Peyer's patch (tissue), 4 donors: ENCODE results near the gene SERPINB1.

Experiments
- POLR2A ChIP-seq, 2 donors: fragments of 450-650 bp; IDR thresholded peaks; one replicate each; pipeline ENCODE4 v1.5.1; 2017; ENCODE audit warnings: antibody characterized with exemption in 2 of 2, mild to moderate bottlenecking in 2 of 2, moderate library complexity in 2 of 2
- TF ChIP-seq, protein P1 (sequence below), 6 experiments: fragments of 450-650 bp in 4 of 6; fragments of 200-600 bp in 2 of 6; sonication (generic) in 1 of 6; IDR thresholded peaks; one replicate each; pipeline ENCODE4 v1.5.1; 2017 to 2019; ENCODE audit warnings: antibody characterized with exemption in 6 of 6, mild to moderate bottlenecking in 3 of 6, moderate library complexity in 1 of 6

DNA sequence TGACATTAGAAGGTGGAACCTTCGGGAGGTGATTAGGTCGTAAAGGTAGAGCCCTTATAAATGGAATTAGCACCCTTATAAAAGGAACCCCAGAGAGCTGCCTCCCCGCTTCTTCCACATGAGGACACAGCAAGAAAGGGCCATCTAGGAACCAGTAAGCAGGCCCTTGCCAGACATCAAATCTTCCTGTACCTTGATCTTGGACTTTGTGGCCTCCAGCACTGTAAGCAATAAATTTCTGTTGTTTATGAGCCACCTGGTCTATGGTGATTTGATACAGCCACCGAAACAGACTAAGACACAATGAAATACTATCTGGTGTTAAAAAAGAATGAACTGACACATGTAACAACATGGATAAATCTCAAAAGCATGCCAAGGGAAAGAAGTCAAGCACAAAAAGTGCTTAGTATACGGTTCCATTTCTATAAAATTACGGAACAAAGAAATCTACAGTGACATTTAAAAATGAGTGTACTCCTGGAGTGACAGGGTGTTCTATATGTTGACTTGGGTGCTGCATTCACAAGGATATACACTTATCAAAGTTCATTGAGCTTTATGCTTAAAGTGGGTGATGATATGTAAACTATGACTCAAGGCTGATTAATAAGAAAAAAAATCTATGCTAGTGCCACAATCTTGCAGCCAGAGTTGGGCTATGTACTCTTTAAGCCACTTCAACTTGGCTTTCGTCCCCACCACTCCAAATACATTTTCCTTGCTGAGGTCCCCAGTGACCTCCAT is 18.4 kb downstream of the SERPINB1 start:
- TF ChIP-seq, protein P1, sequence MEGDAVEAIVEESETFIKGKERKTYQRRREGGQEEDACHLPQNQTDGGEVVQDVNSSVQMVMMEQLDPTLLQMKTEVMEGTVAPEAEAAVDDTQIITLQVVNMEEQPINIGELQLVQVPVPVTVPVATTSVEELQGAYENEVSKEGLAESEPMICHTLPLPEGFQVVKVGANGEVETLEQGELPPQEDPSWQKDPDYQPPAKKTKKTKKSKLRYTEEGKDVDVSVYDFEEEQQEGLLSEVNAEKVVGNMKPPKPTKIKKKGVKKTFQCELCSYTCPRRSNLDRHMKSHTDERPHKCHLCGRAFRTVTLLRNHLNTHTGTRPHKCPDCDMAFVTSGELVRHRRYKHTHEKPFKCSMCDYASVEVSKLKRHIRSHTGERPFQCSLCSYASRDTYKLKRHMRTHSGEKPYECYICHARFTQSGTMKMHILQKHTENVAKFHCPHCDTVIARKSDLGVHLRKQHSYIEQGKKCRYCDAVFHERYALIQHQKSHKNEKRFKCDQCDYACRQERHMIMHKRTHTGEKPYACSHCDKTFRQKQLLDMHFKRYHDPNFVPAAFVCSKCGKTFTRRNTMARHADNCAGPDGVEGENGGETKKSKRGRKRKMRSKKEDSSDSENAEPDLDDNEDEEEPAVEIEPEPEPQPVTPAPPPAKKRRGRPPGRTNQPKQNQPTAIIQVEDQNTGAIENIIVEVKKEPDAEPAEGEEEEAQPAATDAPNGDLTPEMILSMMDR (IDR thresholded peaks at IDR 0.05): no peak
- TF ChIP-seq POLR2A (IDR thresholded peaks at IDR 0.05): no peak
